ENCODE data around the gene OASL.

The OASL gene

GRCh38 chr12:121015825-121016766, 22.9 kb downstream of the OASL start, which contains the start of gene C12orf43:
TSS of gene C12orf43 (minus strand) at chr12:121016487. CDS start at chr12:121016474, 13 bp downstream.
- ATAC-seq (peak; percentile 99), DNase-seq (peak; percentile 92)

- DNase-seq (no peak), ATAC-seq (no peak)
These were observed 25.3 kb downstream of the OASL start for GRCh38 chr12:121013715-121014114.

- ATAC-seq = no peak
- no peak for DNase-seq
These were observed 27.2 kb downstream of the OASL start for GRCh38 chr12:121011820-121012219.

- DNase-seq = no peak
These were observed 28.2 kb downstream of the OASL start for GRCh38 chr12:121010860-121011259.

GRCh38 chr12:121009741-121010140, 29.3 kb downstream of the OASL start:
- no peak for DNase-seq
- no peak for ATAC-seq

More at GRCh38 chr12:121010860-121011259, 28.2 kb downstream of the OASL start:
- ATAC-seq = no peak

GRCh38 chr12:121008347-121009098, 30.5 kb downstream of the OASL start:
- ATAC-seq (no peak), DNase-seq (no peak)

GRCh38 chr12:121005346-121005815, 33.7 kb downstream of the OASL start:
- ATAC-seq = peak; percentile 62
- peak; percentile 60 for DNase-seq

GRCh38 chr12:121004253-121004815, 34.7 kb downstream of the OASL start:
- DNase-seq (no peak), ATAC-seq (no peak)

GRCh38 chr12:121003650-121004049, 35.4 kb downstream of the OASL start:
- ATAC-seq (no peak), DNase-seq (no peak)

- ATAC-seq = no peak
- no peak for DNase-seq
These were observed 37.1 kb downstream of the OASL start for GRCh38 chr12:121001841-121002483.

- ATAC-seq = no peak
- no peak for DNase-seq
These were observed 38.0 kb downstream of the OASL start for GRCh38 chr12:121001060-121001459.

GRCh38 chr12:121000530-121000929, 38.5 kb downstream of the OASL start:
- ATAC-seq = no peak
- no peak for DNase-seq

GRCh38 chr12:120999191-121000120, 39.6 kb downstream of the OASL start:
- DNase-seq (no peak), ATAC-seq (no peak)

GRCh38 chr12:120998435-120998834, 40.6 kb downstream of the OASL start:
- no peak for DNase-seq
- no peak for ATAC-seq

GRCh38 chr12:120997448-120997847, 41.6 kb downstream of the OASL start:
- ATAC-seq (no peak), DNase-seq (no peak)

GRCh38 chr12:120996133-120996746, 42.8 kb downstream of the OASL start:
- DNase-seq = no peak
- no peak for ATAC-seq

- DNase-seq (no peak), ATAC-seq (no peak)
These were observed 44.3 kb downstream of the OASL start for GRCh38 chr12:120994589-120995337.

- DNase-seq = no peak
- no peak for ATAC-seq
These were observed 45.0 kb downstream of the OASL start for GRCh38 chr12:120994059-120994458.

- ATAC-seq = no peak
These were observed 45.5 kb downstream of the OASL start for GRCh38 chr12:120993496-120993895.

GRCh38 chr12:120992989-120993388, 46.1 kb downstream of the OASL start:
- ATAC-seq (no peak), DNase-seq (no peak)

More at GRCh38 chr12:120993496-120993895, 45.5 kb downstream of the OASL start:
- no peak for DNase-seq

Data from stimulated activated naive CD8-positive, alpha-beta T cell treated with anti-CD3 and anti-CD28 coated beads, Interleukin-15, Interleukin-2, amounts not matched to agents 100 U/mL and 50 U/mL, for 24 hours (primary cell).